Natural killer cell (primary cell): Measurements from ENCODE around the gene SLC2A9. TPM values are rescaled to one million over a fixed set of nuclear protein-coding genes. Genes with fewer than 3 reads are reported as not detected.

Source experiments
- ATAC-seq, 3 donors: fragments of 150-1000 bp in 2 of 3; fragments of 200-7000 bp in 1 of 3; cut with Tn5 transposase; 1 replicate in 1 of 3; 2 replicates in 2 of 3; pipeline ENCODE4 v1.10.0; 2021; ENCODE audit warnings: mild to moderate bottlenecking in 2 of 3, moderate library complexity in 2 of 3
- DNase-seq, 2 donors: peaks; one replicate each; pipeline versions ENCODE4 v3.0.0 to v3.0.0-alpha.2; 2013 to 2021; ENCODE audit warnings: mixed read lengths in 1 of 2
- H3K27ac ChIP-seq: one replicate; pipeline ENCODE4 v1.5.1; 2013; ENCODE audit warnings: mild to moderate bottlenecking, low read length
- H3K27me3 ChIP-seq: one replicate; pipeline ENCODE4 v1.6.1; 2013; ENCODE audit warnings: low read length; ENCODE audit not compliant: control insufficient read depth, insufficient read depth
- H3K36me3 ChIP-seq: one replicate; pipeline ENCODE4 v1.6.1; 2013; ENCODE audit warnings: low read length; ENCODE audit not compliant: control insufficient read depth, insufficient read depth
- H3K4me1 ChIP-seq: one replicate; pipeline ENCODE4 v1.6.1; 2013; ENCODE audit warnings: low read length; ENCODE audit not compliant: control insufficient read depth, insufficient read depth
- H3K4me3 ChIP-seq: one replicate; pipeline ENCODE4 v1.5.1; 2013; ENCODE audit warnings: low read length
- H3K9me3 ChIP-seq: one replicate; pipeline ENCODE4 v1.6.1; 2013; ENCODE audit warnings: low read length; ENCODE audit not compliant: control insufficient read depth, insufficient read depth
- H3K27ac Mint-ChIP-seq, 2 donors: one replicate each; pipeline ENCODE4 v1.8.0; 2022; ENCODE audit warnings: mild to moderate bottlenecking in 2 of 2, mixed read lengths in 2 of 2, moderate library complexity in 1 of 2
- H3K27me3 Mint-ChIP-seq, 2 donors: one replicate each; pipeline ENCODE4 v1.8.0; 2022; ENCODE audit warnings: low read depth in 2 of 2, mixed read lengths in 2 of 2
- H3K36me3 Mint-ChIP-seq: one replicate; pipeline ENCODE4 v1.8.0; 2022; ENCODE audit warnings: mixed read lengths
- H3K4me1 Mint-ChIP-seq, 2 donors: one replicate each; pipeline ENCODE4 v1.8.0; 2022; ENCODE audit warnings: mixed read lengths in 2 of 2
- H3K4me3 Mint-ChIP-seq: one replicate; pipeline ENCODE4 v1.8.0; 2022; ENCODE audit warnings: mild to moderate bottlenecking, moderate library complexity, mixed read lengths
- H3K9me3 Mint-ChIP-seq, 2 donors: one replicate each; pipeline ENCODE4 v1.8.0; 2022; ENCODE audit warnings: mixed read lengths in 2 of 2
- CTCF ChIP-seq: fragments of 200-600 bp; IDR thresholded peaks from one replicate; pipeline ENCODE4 v1.8.0; 2022; ENCODE audit warnings: antibody characterized with exemption
- WGBS: methylation state at CpG from one replicate; pipeline ENCODE4 v1.1.7; 2013; ENCODE audit warnings: missing lambda C conversion rate; ENCODE audit not compliant: insufficient coverage; 5-methylcytosine and 5-hydroxymethylcytosine counted together
- intact Hi-C: fragments of 100-400 bp; cut with micrococcal nuclease; formaldehyde crosslinking; loops from one replicate; pipeline ENCODE4 v1.14.2; 2022
- total RNA-seq, 4 donors: library from RNA; stranded (reverse); fragments of 120-200 nt in 1 of 4; gene quantifications; one replicate each; pipeline versions ENCODE4 v1.2.3 to v1.2.4, GENCODE V29; 2013 to 2022

Gene SLC2A9
- total RNA-seq, 3 donors from 2014 or later (not counting 1 experiment from before 2014, with no cell fraction given), result 1.5 to 5.5 (median 3.9) TPM

- 86% methylated on average over 6 of the region's 6 CpGs for WGBS
- no peaks in the 10 kb centered on the region for H3K27me3 ChIP-seq
- ATAC-seq (no peak), DNase-seq (no peak)
- no peak overlapping the region for H3K4me3 ChIP-seq
- no peak overlapping the region for H3K27ac ChIP-seq
- no peaks in the 10 kb centered on the region for H3K4me1 ChIP-seq
- no peaks in the 10 kb centered on the region for H3K36me3 ChIP-seq
- no peak for TF ChIP-seq CTCF
- Mint-ChIP-seq H3K4me3 (no peak overlapping the region), H3K4me1 (no peaks in the 10 kb centered on the region), H3K9me3 (no peaks in the 10 kb centered on the region), H3K27me3 (peaks cover 2 to 5% of the 10 kb centered on the region in 2 donors), H3K36me3 (no peaks in the 10 kb centered on the region), H3K27ac (no peak overlapping the region)
- no peaks in the 10 kb centered on the region for H3K9me3 ChIP-seq
- intact Hi-C loops, result no loop called here
Observed at GRCh38 chr4:9880406-9881197, 140.7 kb downstream of the SLC2A9 start.

GRCh38 chr4:9877123-9877522 lies 144.2 kb downstream of the SLC2A9 start:
- H3K36me3 ChIP-seq, result no peaks in the 10 kb centered on the region
- no peaks in the 10 kb centered on the region for H3K9me3 Mint-ChIP-seq
- no peak for DNase-seq

GRCh38 chr4:9875516-9875915 lies 145.8 kb downstream of the SLC2A9 start:
- no peak for TF ChIP-seq CTCF
- peaks cover 3 to 8% of the 10 kb centered on the region in 2 donors for H3K27me3 Mint-ChIP-seq
- 54% methylated on average over 1 of the region's 1 CpG for WGBS
- Histone ChIP-seq H3K36me3 (no peaks in the 10 kb centered on the region), H3K27ac (no peak overlapping the region), H3K4me1 (no peaks in the 10 kb centered on the region), H3K27me3 (no peaks in the 10 kb centered on the region), H3K4me3 (no peak overlapping the region), H3K9me3 (no peaks in the 10 kb centered on the region)
- no peaks in the 10 kb centered on the region for H3K9me3 Mint-ChIP-seq
- DNase-seq, result no peak
- H3K4me1 Mint-ChIP-seq, result no peaks in the 10 kb centered on the region
- H3K36me3 Mint-ChIP-seq, result no peaks in the 10 kb centered on the region
- intact Hi-C loops, result no loop called here
- no peak for ATAC-seq
- no peak overlapping the region for H3K4me3 Mint-ChIP-seq
- no peak overlapping the region for H3K27ac Mint-ChIP-seq

More at GRCh38 chr4:9877123-9877522, 144.2 kb downstream of the SLC2A9 start:
- Mint-ChIP-seq H3K4me1 (no peaks in the 10 kb centered on the region), H3K36me3 (no peaks in the 10 kb centered on the region), H3K4me3 (no peak overlapping the region), H3K27ac (no peak overlapping the region), H3K27me3 (peaks cover 3 to 8% of the 10 kb centered on the region in 2 donors)
- Histone ChIP-seq H3K4me3 (no peak overlapping the region), H3K9me3 (no peaks in the 10 kb centered on the region), H3K27ac (no peak overlapping the region), H3K4me1 (no peaks in the 10 kb centered on the region), H3K27me3 (no peaks in the 10 kb centered on the region)
- intact Hi-C loops, result no loop called here
- TF ChIP-seq CTCF, result no peak
- WGBS, result 64% methylated on average over 3 of the region's 3 CpGs
- ATAC-seq, result no peak

GRCh38 chr4:9874385-9874784 lies 146.9 kb downstream of the SLC2A9 start:
- Mint-ChIP-seq H3K27me3 (peaks cover 6 to 11% of the 10 kb centered on the region in 2 donors), H3K4me3 (no peak overlapping the region), H3K9me3 (no peaks in the 10 kb centered on the region), H3K36me3 (no peaks in the 10 kb centered on the region), H3K4me1 (no peaks in the 10 kb centered on the region), H3K27ac (no peak overlapping the region)
- TF ChIP-seq CTCF, result no peak
- no peaks in the 10 kb centered on the region for H3K36me3 ChIP-seq
- 93% methylated on average over 5 of the region's 5 CpGs for WGBS
- no peak overlapping the region for H3K4me3 ChIP-seq
- no peak for DNase-seq
- intact Hi-C loops, result no loop called here
- no peak for ATAC-seq
- H3K27ac ChIP-seq, result no peak overlapping the region
- no peaks in the 10 kb centered on the region for H3K4me1 ChIP-seq
- H3K9me3 ChIP-seq, result no peaks in the 10 kb centered on the region
- no peaks in the 10 kb centered on the region for H3K27me3 ChIP-seq
